Esophagus muscularis mucosa (tissue), 4 donors: ENCODE results near the gene NRG2. TPM values are rescaled to one million over a fixed set of nuclear protein-coding genes. Genes with fewer than 3 reads are reported as not detected.

Experiments used
- DNase-seq: peaks from one replicate; pipeline ENCODE4 v3.0.0-alpha.2; 2017; ENCODE audit errors: extremely low spot score
- H3K27ac ChIP-seq, 4 donors: fragments of 200-600 bp; sonication (generic); replicated peaks in 1 of 4; 1 replicate in 3 of 4; 2 replicates in 1 of 4; pipeline ENCODE4 v1.5.1; 2016 to 2019; ENCODE audit warnings: mild to moderate bottlenecking in 1 of 4
- H3K27me3 ChIP-seq, 4 donors: fragments of 200-600 bp; sonication (generic); one replicate each; pipeline versions ENCODE4 v1.5.1 to v1.6.0; 2016 to 2019
- H3K36me3 ChIP-seq, 4 donors: fragments of 200-600 bp; sonication (generic); one replicate each; pipeline ENCODE4 v1.5.1; 2016 to 2019
- H3K4me1 ChIP-seq, 4 donors: fragments of 200-600 bp; sonication (generic); one replicate each; pipeline ENCODE4 v1.5.1; 2016 to 2019
- H3K4me3 ChIP-seq, 4 donors: fragments of 200-600 bp; sonication (generic); 1 replicate in 2 of 4; 2 replicates in 2 of 4; pipeline ENCODE4 v1.5.1; 2016 to 2019; ENCODE audit warnings: mild to moderate bottlenecking in 4 of 4, moderate library complexity in 1 of 4
- H3K9me3 ChIP-seq, 4 donors: fragments of 200-600 bp; sonication (generic); 1 replicate in 3 of 4; 2 replicates in 1 of 4; pipeline ENCODE4 v1.5.1; 2016 to 2019
- EP300 ChIP-seq: sonication (generic); formaldehyde crosslinking; IDR thresholded peaks from one replicate; pipeline ENCODE4 v1.6.1; 2017; ENCODE audit warnings: antibody characterized with exemption
- POLR2A ChIP-seq: fragments of 450-650 bp; IDR thresholded peaks from one replicate; pipeline ENCODE4 v1.6.1; 2017; ENCODE audit warnings: antibody characterized with exemption, moderate library complexity, mild to moderate bottlenecking, low read depth
- POLR2AphosphoS5 ChIP-seq, 2 donors: sonication (generic); formaldehyde crosslinking; IDR thresholded peaks; one replicate each; pipeline ENCODE4 v1.6.1; 2017; ENCODE audit warnings: antibody characterized with exemption in 2 of 2
- WGBS: methylation state at CpG from one replicate; pipeline ENCODE4 v1.1.5; 2018; 5-methylcytosine and 5-hydroxymethylcytosine counted together
- intact Hi-C: fragments of 100-400 bp; cut with DNase I; formaldehyde crosslinking; loops from one replicate; pipeline ENCODE4 v1.15.1; 2023
- total RNA-seq, 4 donors: library from RNA; depleted of rRNA; stranded (reverse); fragments of >200 nt; gene quantifications; one replicate each; pipeline versions ENCODE4 v1.1.0 to v1.2.1, GENCODE V29; 2016
- TF ChIP-seq, protein P1 (sequence below), 3 experiments: fragments of 200-600 bp in 2 of 3; fragments of 450-650 bp in 1 of 3; sonication (generic) in 2 of 3; IDR thresholded peaks; one replicate each; pipeline ENCODE4 v1.5.1; 2017 to 2019; ENCODE audit warnings: antibody characterized with exemption in 3 of 3, mild to moderate bottlenecking in 2 of 3, moderate library complexity in 1 of 3

Gene NRG2
- total RNA-seq, 4 donors from 2014 or later, result 2.8 to 5.0 (median 4.1) TPM

DNA sequence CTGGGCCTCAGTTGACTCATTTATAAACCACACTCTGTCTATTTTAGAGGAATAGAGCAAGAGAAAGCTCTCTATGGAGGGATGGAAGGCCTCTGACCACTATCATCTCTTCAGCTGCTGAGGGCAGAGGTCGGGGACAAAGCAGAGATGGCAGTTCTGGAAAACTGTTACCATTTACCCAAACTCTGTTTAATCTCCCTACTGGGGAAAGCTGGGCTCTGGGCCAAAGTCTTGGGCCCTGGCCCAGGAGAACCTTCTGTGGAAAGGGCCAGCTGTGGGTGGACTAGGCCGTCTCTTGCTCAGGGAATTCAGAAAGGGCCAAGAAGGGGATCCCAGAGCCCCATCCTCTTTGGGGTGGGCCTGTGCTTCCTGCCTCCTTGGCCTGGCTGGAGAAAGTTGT, 147.5 kb downstream of the NRG2 start:
- no peak for TF ChIP-seq POLR2A
- no peak for TF ChIP-seq POLR2AphosphoS5 (IDR thresholded peaks at IDR 0.05)
- TF ChIP-seq EP300, result no peak
- TF ChIP-seq, protein P1, sequence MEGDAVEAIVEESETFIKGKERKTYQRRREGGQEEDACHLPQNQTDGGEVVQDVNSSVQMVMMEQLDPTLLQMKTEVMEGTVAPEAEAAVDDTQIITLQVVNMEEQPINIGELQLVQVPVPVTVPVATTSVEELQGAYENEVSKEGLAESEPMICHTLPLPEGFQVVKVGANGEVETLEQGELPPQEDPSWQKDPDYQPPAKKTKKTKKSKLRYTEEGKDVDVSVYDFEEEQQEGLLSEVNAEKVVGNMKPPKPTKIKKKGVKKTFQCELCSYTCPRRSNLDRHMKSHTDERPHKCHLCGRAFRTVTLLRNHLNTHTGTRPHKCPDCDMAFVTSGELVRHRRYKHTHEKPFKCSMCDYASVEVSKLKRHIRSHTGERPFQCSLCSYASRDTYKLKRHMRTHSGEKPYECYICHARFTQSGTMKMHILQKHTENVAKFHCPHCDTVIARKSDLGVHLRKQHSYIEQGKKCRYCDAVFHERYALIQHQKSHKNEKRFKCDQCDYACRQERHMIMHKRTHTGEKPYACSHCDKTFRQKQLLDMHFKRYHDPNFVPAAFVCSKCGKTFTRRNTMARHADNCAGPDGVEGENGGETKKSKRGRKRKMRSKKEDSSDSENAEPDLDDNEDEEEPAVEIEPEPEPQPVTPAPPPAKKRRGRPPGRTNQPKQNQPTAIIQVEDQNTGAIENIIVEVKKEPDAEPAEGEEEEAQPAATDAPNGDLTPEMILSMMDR (IDR thresholded peaks at IDR 0.05), result no peak
- H3K4me1 ChIP-seq, result peaks cover 7 to 21% (median 15%) of the 10 kb centered on the region in 4 donors
- no peaks in the 10 kb centered on the region for H3K27me3 ChIP-seq
- H3K9me3 ChIP-seq, result no peaks in the 10 kb centered on the region
- no peaks in the 10 kb centered on the region for H3K36me3 ChIP-seq
- no peak overlapping the region for H3K27ac ChIP-seq
- DNase-seq, result no peak
- WGBS, result 34% methylated on average over 2 of the region's 2 CpGs
- no peak overlapping the region for H3K4me3 ChIP-seq
- intact Hi-C loops, result no loop called here

GRCh38 chr5:139895046-139895445, 148.1 kb downstream of the NRG2 start:
- DNase-seq, result no peak
- no peak overlapping the region for H3K4me3 ChIP-seq
- H3K36me3 ChIP-seq, result no peaks in the 10 kb centered on the region
- 97% methylated on average over 5 of the region's 5 CpGs for WGBS
- no peaks in the 10 kb centered on the region for H3K9me3 ChIP-seq
- intact Hi-C loops, result no loop called here
- H3K4me1 ChIP-seq, result peaks cover 7 to 21% (median 15%) of the 10 kb centered on the region in 4 donors
- no peak for TF ChIP-seq POLR2AphosphoS5 (IDR thresholded peaks at IDR 0.05)
- no peak for TF ChIP-seq EP300
- TF ChIP-seq, protein P1 (IDR thresholded peaks at IDR 0.05), result no peak
- TF ChIP-seq POLR2A, result no peak
- H3K27me3 ChIP-seq, result no peaks in the 10 kb centered on the region
- no peak overlapping the region for H3K27ac ChIP-seq

DNA sequence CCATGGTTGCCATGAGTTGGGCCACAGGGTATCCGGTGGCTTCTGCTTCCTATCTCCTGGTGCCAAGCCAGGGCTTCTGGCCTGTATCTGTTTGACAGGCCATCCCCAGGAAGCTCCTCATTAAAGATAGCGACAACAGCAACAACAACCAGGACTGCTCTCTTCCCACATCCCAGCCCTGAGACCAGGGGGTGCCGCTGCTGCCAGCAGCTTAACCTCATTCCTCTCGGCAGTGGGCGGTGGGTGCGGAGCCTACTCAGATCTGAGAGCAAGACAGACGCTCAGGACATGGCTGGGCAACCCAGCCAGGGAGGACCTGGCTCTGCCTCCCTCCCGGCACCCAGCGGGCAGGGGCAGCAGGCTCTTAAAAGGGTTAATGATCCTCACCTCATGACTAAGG, 149.2 kb downstream of the NRG2 start:
- intact Hi-C loops, result no loop called here
- H3K9me3 ChIP-seq, result no peaks in the 10 kb centered on the region
- H3K27me3 ChIP-seq, result no peaks in the 10 kb centered on the region
- DNase-seq, result no peak
- no peaks in the 10 kb centered on the region for H3K36me3 ChIP-seq
- 64% methylated on average over 6 of the region's 9 CpGs for WGBS
- H3K4me3 ChIP-seq, result no peak overlapping the region
- H3K27ac ChIP-seq, result no peak overlapping the region
- TF ChIP-seq POLR2AphosphoS5 (IDR thresholded peaks at IDR 0.05) (no peak), POLR2A (no peak), EP300 (no peak)
- TF ChIP-seq, protein P1 (IDR thresholded peaks at IDR 0.05), result no peak
- H3K4me1 ChIP-seq, result peaks cover 7 to 21% (median 15%) of the 10 kb centered on the region in 4 donors

DNA sequence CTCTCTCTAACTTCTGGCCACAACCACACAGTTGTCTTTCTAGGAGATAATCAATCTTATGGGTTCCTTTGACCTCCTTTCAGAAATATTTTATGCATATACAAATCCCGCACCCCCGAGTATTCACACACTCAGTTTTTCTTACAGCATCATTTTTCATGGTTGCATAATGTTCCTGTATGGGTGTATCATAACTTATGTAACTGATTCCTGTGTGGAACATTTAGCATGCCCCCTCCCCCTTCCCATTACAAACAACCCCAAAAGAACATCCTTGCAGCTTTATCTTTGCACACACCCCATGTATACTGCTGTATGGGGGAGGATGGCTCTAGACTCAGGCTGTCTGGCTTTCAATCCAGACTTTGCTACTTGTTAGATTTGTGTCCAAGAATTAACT, 153.7 kb downstream of the NRG2 start:
- no peaks in the 10 kb centered on the region for H3K27me3 ChIP-seq
- H3K36me3 ChIP-seq, result peaks cover 0 to 16% (median 8%) of the 10 kb centered on the region in 4 donors
- TF ChIP-seq EP300, result no peak
- TF ChIP-seq, protein P1 (IDR thresholded peaks at IDR 0.05), result no peak
- TF ChIP-seq POLR2AphosphoS5 (IDR thresholded peaks at IDR 0.05), result no peak
- no peak for TF ChIP-seq POLR2A
- no peak for DNase-seq
- H3K9me3 ChIP-seq, result no peaks in the 10 kb centered on the region
- WGBS, result 91% methylated on average over 2 of the region's 2 CpGs
- no peak overlapping the region for H3K4me3 ChIP-seq
- no peak overlapping the region for H3K27ac ChIP-seq
- intact Hi-C loops, result no loop called here
- H3K4me1 ChIP-seq, result peaks cover under 1 to 5% (median 1%) of the 10 kb centered on the region in 4 donors

- TF ChIP-seq POLR2AphosphoS5 (IDR thresholded peaks at IDR 0.05), result no peak
- TF ChIP-seq, protein P1 (IDR thresholded peaks at IDR 0.05), result no peak
- no peak for TF ChIP-seq EP300
- no peak for TF ChIP-seq POLR2A
- H3K4me3 ChIP-seq, result no peak overlapping the region
- no peaks in the 10 kb centered on the region for H3K27me3 ChIP-seq
- peaks cover 0 to 16% (median 8%) of the 10 kb centered on the region in 4 donors for H3K36me3 ChIP-seq
- DNase-seq, result no peak
- no peak overlapping the region for H3K27ac ChIP-seq
- H3K4me1 ChIP-seq, result peaks cover 7 to 12% (median 11%) of the 10 kb centered on the region in 4 donors
- WGBS, result 67% methylated on average over 4 of the region's 4 CpGs
- no peaks in the 10 kb centered on the region for H3K9me3 ChIP-seq
- intact Hi-C loops, result no loop called here
These were observed 154.7 kb downstream of the NRG2 start for GRCh38 chr5:139888370-139888769.
